SHP77 (cell line): ENCODE data around the gene NCBP2.

Experiments used
- DNase-seq, 2 experiments: peaks; one replicate each; lab custom pipeline; 2025; lab: John Stamatoyannopoulos, UW

Gene NCBP2

DNA sequence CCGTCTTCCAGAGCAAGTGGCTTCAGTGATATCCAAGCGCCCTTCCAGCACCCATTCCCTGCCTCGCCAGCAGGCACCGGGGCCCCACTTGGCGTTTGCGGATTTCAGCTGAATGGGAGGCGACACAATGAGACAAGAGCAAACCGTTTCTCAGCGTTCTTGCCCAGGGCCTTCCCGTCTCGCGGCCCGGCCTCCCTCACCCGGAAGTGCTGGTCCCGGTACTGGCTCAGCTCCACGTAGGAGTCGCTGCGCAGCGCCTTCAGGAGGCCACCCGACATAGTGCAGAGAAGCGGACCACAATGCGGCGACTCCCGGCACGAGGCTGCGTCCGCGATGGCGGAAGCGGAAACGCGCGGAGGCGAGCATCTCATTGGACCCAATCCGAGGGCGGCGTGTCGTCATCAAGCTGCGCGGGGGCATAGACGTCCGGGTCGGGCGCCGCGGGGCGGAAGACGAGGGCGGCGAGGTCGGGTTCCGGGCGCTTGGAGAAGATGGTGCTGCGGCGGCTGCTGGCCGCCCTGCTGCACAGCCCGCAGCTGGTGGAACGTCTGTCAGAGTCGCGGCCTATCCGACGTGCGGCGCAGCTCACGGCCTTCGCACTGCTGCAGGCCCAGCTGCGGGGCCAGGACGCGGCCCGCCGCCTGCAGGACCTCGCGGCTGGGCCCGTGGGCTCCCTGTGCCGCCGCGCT lies at the start of gene NCBP2:
TSS of gene NCBP2 (minus strand) at position 303 of the 689 bp plus-strand sequence. CDS start at position 278, 25 bp downstream.
- peak; percentile 82 to 88 for DNase-seq

DNA sequence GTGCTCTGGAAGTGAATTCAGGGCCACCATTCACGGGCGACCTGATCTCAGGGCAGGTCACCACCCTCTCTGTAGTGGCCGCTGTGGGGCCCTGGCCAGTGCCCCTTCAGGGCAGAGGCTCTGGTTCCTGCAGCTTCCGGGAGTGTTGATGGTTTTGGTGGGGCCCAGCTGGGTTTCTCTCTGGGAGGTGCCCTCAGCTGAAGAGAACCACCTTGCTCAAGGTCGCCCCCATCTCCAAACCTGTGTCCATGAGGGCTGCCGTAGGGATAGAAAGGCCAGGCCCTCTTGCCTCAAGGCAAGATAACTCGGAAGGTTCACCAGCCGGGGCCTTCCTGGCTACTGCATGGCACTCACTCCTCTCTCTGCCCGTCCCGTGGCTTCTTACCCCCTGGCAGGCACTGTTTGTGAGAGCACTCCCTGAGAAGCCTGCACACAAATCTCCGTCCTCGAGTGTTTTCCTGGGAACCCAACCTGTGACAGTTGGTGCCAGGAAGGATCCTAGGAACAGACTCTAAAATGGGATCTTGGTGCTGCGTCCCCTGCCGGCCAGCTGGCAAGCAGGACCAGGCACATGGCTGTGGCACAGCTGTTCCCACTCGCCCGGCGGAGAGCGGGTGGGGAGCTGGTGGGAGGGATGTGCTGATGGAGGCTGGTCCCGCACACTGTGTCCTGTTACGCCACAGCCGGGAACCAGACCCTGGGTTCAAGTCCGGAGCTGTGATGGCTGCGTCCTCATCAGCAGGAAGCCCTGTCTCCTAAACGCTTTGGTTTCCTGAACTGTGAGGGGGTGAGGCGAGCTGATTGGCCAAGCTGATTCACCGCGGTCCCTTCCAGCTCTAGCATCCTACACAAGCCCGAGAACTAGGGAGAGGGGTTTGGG lies 49.5 kb upstream of the NCBP2 start:
- DNase-seq = no peak

DNA sequence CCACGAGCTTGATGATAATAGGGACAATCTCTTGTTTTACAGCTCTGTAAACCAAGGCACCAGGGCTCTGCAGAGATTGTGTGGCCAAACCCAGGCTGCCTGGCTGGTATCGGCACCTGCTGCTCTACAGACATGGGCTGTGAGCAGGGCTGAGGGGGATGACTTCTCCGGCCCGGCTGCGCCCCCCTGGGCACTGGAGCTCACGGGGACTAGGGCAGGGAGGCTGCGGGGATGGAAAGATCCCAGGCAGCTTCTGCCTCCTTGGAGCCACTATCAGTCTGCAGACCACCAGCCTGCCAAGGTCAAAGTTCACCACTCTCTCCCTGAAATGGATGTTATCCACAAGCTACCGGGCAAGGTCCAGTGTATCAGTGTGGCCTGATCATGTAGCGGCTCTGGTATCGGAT lies 48.3 kb upstream of the NCBP2 start:
- no peak for DNase-seq

DNA sequence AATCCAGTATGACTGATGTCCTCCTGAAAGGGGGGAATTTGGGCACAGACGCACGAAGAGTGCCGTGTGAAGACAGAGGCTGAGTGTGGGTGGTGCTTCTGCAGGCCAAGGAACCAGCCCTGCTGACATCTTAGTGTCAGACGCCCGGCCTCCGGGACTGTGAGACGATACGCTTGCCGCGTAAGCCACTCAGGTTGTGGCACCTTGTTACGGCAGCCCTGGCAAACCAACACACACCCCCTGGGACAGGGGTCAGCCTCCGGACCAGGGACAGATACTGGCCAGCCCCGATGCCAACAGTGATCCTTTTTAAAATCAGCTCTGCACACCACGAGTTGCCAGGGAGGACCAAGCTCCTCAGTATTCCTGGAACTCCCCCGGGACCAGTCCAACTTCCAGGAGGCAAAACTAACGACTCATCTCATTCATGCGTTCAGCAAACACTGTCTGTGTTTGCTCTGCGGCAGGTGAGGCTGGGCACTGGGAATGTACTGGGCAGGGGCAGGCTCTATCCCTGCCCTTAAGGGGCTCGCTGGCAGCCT lies 47.5 kb upstream of the NCBP2 start:
- peak in 1 of 2 experiments; percentile 26 for DNase-seq

DNA sequence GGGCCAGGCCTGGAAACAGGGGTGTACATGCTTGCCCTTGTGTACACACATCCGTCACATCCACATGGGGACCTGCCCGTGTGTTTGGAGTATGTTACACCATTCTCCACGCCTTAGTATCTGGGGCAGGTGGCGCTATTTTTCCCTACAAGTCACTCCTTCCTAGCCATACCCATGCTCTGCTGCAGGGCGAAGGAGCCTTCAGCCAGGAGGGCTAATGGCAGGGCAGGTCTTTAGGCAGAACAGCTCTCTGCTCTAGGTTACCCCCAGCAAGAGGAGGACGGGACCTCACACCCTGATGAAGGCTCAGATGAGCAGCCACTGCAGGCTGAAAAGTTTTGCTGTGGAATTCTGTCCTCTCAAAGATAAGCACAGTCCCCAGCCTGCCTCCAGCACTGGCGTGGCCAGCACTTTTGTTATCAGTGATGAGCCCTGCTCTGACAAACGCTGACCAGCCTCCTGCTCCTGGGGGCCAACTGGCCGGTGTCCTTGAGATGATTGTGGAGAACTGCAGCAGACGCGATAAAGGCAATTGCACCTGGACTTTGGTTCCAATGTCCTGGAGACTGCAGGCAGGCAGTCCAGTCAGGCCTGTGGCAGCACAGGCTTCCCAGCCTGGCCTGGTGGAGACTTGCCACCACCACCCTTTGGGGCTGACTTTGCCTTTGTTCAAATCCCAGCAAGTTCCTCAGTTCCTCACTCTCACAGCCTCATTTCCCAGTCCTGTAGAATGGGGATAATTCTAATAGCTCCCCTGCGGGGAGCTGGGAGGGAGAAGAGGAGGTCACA lies 46.1 kb upstream of the NCBP2 start:
- no peak for DNase-seq

DNA sequence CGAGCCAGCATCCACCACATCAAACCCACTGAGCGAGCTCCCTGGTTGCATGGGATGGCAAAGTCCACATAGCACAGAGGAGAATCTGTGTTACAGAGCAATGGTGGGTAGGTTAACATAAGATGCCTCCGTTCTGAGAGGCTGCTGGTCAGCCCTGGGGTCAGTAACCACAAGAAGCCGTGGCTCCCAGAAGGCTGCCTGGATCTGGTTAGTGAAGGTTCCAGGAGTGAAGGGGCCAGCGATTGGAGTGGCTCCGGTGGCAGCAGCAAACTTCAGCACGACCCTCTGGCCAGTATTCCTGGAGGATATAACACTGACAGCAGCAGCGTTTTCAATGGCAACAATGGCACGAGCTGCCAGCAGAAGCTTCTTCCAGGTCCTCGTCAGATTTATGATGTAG lies 44.7 kb upstream of the NCBP2 start:
- no peak for DNase-seq

DNA sequence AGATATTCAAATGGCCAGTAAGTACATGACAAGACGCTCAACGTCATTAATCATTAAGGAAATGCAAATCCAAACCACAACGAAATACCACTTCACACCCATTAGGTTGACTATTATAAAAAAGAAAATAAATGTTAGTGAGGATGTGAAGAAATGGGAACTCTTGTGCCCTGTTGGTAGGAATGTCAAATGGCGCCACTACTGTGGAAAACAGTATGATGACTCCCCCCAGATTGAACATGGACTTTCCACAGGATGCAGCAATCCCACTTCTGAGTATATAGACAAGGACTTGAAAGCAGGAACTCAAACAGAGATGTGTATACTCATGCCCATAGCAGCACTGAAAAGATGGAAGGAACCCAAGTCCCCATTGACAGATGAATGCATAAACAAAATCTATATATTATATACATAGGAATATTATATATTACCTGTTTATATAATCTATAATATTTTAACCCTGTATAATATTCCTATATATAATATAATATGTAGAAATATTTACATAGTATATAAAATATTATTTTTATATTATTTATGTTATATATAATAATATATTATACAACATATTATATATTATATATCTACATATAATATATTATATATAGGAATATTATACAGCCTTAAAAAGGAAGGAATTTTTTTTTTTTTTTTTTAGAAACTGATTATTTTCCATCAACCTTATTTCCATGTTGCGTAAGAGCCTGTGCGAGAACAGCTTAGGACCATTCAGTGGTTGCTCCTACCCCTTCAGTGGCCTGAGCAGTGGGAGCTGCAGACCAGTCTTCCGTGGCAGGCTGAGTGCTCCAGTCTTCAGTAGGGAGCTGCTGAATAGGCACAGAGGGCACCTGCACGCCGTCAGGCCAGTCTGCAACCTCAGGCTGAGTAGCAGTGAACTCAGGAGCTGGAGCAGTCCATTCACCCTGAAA lies 43.9 kb upstream of the NCBP2 start:
- no peak for DNase-seq

DNA sequence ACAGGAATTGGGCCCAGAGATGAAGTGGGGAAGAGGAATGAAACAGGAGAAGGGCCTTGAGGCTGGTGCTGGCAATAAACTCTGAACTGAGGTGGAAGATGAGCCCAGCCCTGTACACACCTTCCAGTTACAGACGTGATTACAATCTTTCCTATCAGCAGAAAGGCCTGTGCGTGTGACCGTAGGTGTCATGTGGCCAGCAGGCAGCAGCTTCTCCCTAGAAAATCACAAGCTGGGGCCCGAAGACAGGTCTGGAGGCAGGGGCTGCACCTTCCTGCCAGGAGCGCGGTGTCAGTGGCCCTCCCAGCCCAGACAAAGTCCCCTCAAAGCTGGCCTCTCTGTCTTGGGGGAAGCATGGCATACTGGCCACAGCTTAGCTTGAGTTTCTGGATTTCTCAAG lies 43.0 kb upstream of the NCBP2 start:
- no peak for DNase-seq

DNA sequence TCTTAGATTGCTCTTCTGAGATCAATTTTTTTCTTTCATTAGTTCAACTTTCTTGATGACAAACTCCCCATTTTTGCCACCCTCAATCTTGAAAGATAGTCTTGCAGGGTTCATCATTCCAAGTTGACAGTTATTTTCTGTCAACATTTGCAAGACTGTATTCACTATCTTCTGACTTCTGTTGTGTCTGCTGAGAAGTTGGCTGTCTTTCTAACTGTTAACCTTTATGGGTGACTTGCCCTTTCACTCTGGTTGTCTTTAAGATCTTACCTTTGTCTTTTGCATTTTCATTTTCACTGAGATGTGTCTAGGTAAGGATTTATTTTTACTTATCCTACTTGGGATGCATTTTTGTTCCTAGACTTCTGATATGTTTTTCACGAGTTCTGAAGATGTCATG lies 40.9 kb upstream of the NCBP2 start:
- DNase-seq = no peak

DNA sequence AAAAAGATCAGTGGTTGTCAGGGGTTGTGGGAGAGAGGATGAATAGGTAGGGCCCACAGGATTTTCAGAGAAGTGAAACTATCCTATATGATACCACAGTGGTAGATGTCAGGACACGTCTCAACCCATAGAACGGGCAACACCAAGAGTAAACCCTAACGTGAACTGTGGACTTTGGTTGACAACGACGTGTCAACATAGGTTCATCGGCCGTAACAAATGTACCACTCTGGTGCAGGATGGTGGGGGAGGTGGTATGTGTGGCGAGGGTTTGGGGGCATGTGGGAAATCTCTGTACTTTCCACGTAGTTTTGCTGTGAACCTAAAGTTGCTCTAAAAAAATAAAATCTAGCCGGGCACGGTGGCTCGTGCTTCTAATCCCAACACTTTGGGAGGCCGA lies 39.3 kb upstream of the NCBP2 start:
- no peak for DNase-seq

DNA sequence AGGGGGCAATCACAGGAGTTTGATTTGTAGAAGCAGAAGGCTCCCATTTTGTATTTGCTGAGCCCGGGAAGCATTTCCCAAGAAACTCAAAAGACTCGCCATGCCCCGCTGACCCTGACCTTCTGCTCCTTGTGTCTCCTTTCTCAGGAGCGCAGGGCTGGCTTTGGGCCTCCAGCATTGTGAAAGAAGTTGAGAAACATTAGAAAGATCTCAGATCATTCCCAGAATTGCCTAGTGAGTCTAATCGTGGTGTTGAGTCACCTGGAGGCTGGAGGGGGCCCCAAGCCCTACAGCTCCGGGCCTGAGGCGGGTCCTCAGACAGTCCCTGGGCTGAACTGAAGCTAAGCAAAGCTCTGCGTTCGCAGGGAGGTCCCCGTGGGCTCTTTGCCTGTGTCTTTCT lies 37.2 kb upstream of the NCBP2 start:
- DNase-seq = no peak

DNA sequence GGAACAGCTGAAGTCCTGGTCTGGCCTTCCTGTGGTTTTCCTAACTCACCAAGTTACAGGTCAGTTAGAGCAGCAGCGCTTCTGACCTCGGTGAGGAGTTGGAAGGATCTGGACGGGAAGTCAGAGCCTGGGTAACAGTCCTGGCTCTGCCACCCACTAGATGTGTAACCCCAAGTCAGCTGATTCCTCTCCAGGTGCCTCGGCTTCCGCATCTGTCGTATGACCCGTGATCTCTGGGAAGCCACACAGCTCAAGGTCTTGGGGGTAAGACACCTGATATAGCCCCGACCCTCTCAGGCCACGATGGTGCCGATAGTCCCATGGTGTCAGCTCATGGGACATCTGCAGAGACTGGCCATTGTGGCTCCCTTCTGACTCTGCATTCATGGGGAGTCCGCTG lies 34.6 kb upstream of the NCBP2 start:
- DNase-seq = no peak

DNA sequence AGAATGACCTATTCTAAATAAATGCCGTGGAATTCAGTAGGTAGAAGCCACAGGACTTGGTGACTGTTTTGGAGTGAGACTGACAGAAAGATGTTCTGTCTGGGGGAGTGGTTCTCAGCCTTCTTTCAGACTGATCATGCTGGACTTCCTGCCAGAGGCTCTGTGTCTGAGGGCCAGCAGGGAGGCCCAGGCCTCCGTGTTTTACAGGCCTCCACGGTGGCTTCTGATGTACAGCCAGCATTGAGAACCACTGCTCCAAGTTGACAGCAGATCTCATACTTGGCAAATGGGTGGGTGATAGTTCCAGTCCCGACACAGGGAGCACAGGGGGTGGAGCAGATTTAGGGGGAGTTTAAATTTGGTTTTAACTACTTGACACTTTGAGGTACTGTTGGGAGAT lies 33.0 kb upstream of the NCBP2 start:
- DNase-seq = no peak

DNA sequence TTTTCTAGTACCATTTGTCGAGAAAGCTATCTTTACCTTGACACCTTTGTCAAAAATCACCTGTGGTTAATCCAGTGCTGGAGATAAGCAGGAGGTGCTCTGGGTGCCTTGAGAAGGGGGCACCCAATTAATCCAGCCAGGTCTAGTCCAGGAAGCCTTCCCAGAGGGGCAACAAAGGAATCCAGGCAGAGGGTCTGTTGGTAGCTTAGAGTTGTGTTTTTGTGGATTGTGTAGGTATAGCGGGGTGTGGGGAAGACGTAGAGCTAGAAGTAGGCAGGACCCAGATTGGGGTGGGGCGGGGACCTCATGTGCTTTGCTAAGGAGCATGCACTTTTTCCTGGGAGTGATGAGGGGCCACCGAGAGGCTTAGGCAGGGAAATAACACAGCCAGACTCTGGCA lies 32.3 kb upstream of the NCBP2 start:
- DNase-seq = no peak

DNA sequence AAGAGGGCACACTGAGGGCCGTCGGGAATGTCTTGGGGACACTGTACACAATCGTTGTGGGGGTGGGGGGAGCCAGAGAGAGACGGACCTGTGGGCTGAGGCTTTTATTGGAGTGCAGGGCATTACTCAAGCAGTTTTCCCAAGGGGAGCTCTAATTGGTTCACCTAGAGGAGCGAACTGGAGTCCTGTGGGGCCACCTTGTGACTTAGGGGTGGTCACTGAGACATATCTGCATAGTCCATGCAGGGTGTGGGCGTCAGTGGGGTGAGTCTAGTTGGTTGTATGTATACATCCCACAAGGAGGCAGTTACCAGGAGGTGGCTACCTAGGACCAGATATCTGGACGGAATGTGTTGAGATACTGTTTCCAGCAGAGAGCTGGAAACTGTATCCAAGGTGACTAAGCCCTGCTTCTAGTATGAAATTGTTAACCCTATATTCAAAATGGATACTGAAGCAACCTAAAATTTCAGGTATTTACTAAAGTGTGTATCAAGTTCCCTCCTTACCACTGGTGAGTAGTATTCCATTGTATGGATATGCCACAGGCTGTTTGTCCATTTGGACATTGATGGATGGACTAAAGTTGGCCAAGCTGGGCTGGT lies 28.9 kb upstream of the NCBP2 start:
- no peak for DNase-seq

DNA sequence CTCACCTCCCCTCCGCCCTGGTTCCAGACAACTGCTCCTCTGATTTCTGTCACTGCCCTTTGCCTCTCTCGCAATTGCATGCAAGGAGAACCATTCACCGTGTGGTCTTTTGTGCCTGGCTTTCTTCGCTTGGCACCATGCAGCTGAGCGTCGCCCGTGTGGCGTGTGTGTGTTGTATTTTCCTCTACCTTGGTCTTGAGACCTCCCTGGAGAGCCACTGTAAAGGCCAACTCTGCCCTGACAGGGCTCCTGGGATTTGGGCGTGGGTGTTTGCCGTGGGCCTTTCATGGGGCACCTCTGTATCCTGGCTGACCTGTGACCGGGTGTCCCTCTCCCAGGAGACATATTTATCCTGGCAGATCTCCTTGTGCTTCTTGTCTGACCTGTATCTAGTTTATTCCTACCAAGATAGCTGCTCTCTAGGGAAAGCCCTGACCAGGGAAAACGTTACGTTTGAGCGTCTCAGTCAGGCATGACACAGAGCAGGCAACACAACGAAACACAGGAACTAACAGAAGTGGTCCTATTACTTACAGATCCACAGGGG lies 28.3 kb upstream of the NCBP2 start:
- no peak for DNase-seq

DNA sequence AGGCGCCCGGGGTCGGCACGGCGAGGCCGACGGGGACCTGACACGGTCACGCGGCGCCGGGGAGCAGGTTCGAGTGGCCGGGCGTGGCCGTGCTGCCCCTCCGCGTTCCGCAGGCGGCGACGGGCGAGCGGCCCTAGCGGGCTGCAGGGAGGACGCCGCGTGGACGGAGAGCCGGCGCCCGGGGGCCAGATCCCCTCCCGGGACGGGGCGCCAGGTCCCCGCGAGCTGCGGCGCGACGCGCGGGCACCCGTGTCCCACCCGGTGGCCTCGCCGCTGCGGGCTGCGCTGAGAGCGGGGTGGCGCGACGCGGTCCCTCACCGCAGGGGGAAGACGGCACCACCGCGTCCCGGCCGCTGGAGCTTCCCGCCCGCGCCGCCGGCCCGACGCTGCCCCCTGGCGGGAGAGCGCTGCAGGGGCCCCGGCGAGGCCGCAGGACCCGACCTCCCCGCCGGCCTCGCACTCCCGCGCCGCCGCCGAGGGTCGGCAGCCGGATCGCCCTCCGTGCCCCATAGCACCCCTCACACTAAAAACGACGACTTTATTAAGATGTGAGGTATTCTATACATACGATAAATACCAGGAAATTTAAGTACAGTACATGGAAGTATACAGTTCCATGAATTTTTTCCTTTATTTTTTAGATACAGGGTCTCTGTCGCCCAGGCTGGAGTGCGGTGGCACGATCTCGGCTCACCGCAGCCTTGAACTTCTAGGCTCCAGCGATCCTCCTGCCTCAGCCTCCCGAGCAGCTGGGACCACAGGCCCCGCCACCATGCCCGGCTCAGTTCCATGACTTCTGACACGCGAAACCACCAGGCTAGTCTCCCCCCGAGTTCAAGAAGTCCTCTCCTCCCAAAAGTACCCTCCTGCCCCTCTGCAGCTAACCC lies 27.6 kb upstream of the NCBP2 start:
- no peak for DNase-seq

DNA sequence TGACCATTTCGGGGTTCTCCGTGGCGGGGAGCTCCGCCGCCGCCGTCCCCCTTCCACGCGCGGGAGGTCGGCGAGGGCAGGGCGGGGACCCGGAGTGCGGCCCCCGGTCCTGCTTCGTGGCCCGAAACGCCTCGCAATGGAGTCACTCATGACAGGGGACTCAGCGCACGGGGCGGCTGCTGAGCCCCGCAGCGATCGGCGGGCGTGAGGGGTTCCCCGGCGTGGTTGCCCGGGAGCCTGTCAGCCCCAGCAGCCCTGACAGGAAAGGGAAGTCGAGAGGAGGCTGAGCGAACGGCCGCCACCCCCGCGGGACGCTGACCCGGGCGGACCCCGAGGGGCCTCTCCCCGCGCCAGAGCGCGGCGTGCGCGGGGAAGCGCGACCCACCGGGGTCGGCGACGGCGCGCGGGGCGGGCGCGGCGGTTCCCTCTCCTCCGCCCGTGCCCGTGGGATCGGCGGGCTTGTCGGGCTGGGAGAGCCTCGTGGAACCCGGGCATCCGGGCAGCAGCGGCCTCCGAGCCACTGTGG lies 26.9 kb upstream of the NCBP2 start:
- DNase-seq = no peak
